Measurements from ENCODE around the gene ANKRD16. TPM values are rescaled to one million over a fixed set of nuclear protein-coding genes. Genes with fewer than 3 reads are reported as not detected.

ANKRD16 gene
- total and polyA plus RNA-seq, 2 donors (not counting 1 experiment from before 2014, with no cell fraction given): 10.9 to 12.6 TPM

GRCh38 chr10:5897053-5897340, 7.3 kb upstream of the ANKRD16 start:
- Histone ChIP-seq H3K36me3 (replicated peaks in 1 of 2; ENCODE audit: control extremely low read depth in 1 of 2, control insufficient read depth in 1 of 2, extremely low read depth in 1 of 2, insufficient read depth in 2 of 2, low read length in 1 of 2) (peaks cover 0 to 17% of the 10 kb centered on the region in 2 experiments), H3K9me3 (ENCODE audit: control extremely low read depth in 1 of 3, control insufficient read depth in 2 of 3, insufficient read depth in 1 of 3, low read length in 2 of 3) (peaks cover 0 to 8% (median 0%) of the 10 kb centered on the region in 3 donors), H3K9ac (ENCODE audit: low read length) (no peak overlapping the region), H4K20me1 (ENCODE audit: control insufficient read depth, insufficient read depth, low read length, poor library complexity, severe bottlenecking) (peaks cover 11% of the 10 kb centered on the region), H3K4me3 (ENCODE audit: control extremely low read depth in 1 of 5, extremely low read depth in 1 of 5, insufficient read depth in 1 of 5, low read depth in 2 of 5, low read length in 4 of 5) (no peak overlapping the region), H3K4me2 (replicated peaks; ENCODE audit: low read depth, low read length, poor library complexity, severe bottlenecking) (no peak overlapping the region), H2AFZ (ENCODE audit: insufficient read depth, low read depth, low read length, poor library complexity, severe bottlenecking) (no peak overlapping the region), H3K79me2 (ENCODE audit: control insufficient read depth, insufficient read depth, low read length) (peaks cover 90% of the 10 kb centered on the region), H3K27me3 (replicated peaks in 1 of 4; ENCODE audit: control extremely low read depth in 1 of 4, control insufficient read depth in 3 of 4, insufficient read depth in 4 of 4, low read length in 3 of 4) (no peaks in the 10 kb centered on the region), H3K4me1 (ENCODE audit: control insufficient read depth in 2 of 2, insufficient read depth in 2 of 2, low read length in 2 of 2) (peaks cover 23 to 29% of the 10 kb centered on the region in 2 donors), H3K27ac (ENCODE audit: low read length in 2 of 2) (peak overlapping the region in 1 of 2 donors; percentile 86)
- ATAC-seq (ENCODE audit: low read depth): no peak
- DNase-seq: no peak
- Mint-ChIP-seq H3K27me3 (no peaks in the 10 kb centered on the region), H3K4me1 (peaks cover 46% of the 10 kb centered on the region), H3K9me3 (ENCODE audit: insufficient read depth) (no peaks in the 10 kb centered on the region), H3K27ac (peak overlapping the region; percentile 77), H3K4me3 (no peak overlapping the region)
- no CpG with 5 or more reads among the region's 4 CpGs for WGBS (ENCODE audit: insufficient coverage)
- CTCF ChIA-PET: interaction anchor here (0.7 to 0.8 kb wide), 2 partner anchors 80 to 416 kb away, joined by 3 read pairs; partner anchors contain the start of gene IL15RA
- intact Hi-C loops (cut with micrococcal nuclease): no loop called here
- TF ChIP-seq EZH2 (IDR thresholded peaks at IDR 0.05; ENCODE audit: borderline replicate concordance, insufficient read depth, low read depth, low read length, poor library complexity, severe bottlenecking): no peak
- TF ChIP-seq, protein P1, sequence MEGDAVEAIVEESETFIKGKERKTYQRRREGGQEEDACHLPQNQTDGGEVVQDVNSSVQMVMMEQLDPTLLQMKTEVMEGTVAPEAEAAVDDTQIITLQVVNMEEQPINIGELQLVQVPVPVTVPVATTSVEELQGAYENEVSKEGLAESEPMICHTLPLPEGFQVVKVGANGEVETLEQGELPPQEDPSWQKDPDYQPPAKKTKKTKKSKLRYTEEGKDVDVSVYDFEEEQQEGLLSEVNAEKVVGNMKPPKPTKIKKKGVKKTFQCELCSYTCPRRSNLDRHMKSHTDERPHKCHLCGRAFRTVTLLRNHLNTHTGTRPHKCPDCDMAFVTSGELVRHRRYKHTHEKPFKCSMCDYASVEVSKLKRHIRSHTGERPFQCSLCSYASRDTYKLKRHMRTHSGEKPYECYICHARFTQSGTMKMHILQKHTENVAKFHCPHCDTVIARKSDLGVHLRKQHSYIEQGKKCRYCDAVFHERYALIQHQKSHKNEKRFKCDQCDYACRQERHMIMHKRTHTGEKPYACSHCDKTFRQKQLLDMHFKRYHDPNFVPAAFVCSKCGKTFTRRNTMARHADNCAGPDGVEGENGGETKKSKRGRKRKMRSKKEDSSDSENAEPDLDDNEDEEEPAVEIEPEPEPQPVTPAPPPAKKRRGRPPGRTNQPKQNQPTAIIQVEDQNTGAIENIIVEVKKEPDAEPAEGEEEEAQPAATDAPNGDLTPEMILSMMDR (IDR thresholded peaks at IDR 0.05): no peak
- POLR2A ChIA-PET: no interaction called here

- WGBS (ENCODE audit: insufficient coverage): 94% methylated on average over 3 of the region's 5 CpGs
- intact Hi-C loops (cut with micrococcal nuclease): no loop called here
- no peaks in the 10 kb centered on the region for H3K9me3 Mint-ChIP-seq (ENCODE audit: insufficient read depth)
- H3K27me3 Mint-ChIP-seq: no peaks in the 10 kb centered on the region
- DNase-seq: no peak
- Histone ChIP-seq H3K4me3 (ENCODE audit: control extremely low read depth in 1 of 5, extremely low read depth in 1 of 5, insufficient read depth in 1 of 5, low read depth in 2 of 5, low read length in 4 of 5) (peak overlapping the region in 3 of 5 experiments; percentile 12 to 40 (median 33)), H2AFZ (ENCODE audit: insufficient read depth, low read depth, low read length, poor library complexity, severe bottlenecking) (peak overlapping the region; percentile 48), H3K4me2 (replicated peaks; ENCODE audit: low read depth, low read length, poor library complexity, severe bottlenecking) (peak overlapping the region; percentile 65), H3K4me1 (ENCODE audit: control insufficient read depth in 2 of 2, insufficient read depth in 2 of 2, low read length in 2 of 2) (peaks cover 28 to 35% of the 10 kb centered on the region in 2 donors), H3K9ac (ENCODE audit: low read length) (peak overlapping the region; percentile 41), H3K27me3 (replicated peaks in 1 of 4; ENCODE audit: control extremely low read depth in 1 of 4, control insufficient read depth in 3 of 4, insufficient read depth in 4 of 4, low read length in 3 of 4) (no peaks in the 10 kb centered on the region), H4K20me1 (ENCODE audit: control insufficient read depth, insufficient read depth, low read length, poor library complexity, severe bottlenecking) (peaks cover 16% of the 10 kb centered on the region), H3K79me2 (ENCODE audit: control insufficient read depth, insufficient read depth, low read length) (peaks cover 90% of the 10 kb centered on the region), H3K36me3 (replicated peaks in 1 of 2; ENCODE audit: control extremely low read depth in 1 of 2, control insufficient read depth in 1 of 2, extremely low read depth in 1 of 2, insufficient read depth in 2 of 2, low read length in 1 of 2) (peaks cover 0 to 17% of the 10 kb centered on the region in 2 experiments), H3K9me3 (ENCODE audit: control extremely low read depth in 1 of 3, control insufficient read depth in 2 of 3, insufficient read depth in 1 of 3, low read length in 2 of 3) (peaks cover 0 to 8% (median 0%) of the 10 kb centered on the region in 3 donors), H3K27ac (ENCODE audit: low read length in 2 of 2) (peak overlapping the region; percentile 79 to 86)
- peaks cover 50% of the 10 kb centered on the region for H3K4me1 Mint-ChIP-seq
- TF ChIP-seq EZH2 (IDR thresholded peaks at IDR 0.05; ENCODE audit: borderline replicate concordance, insufficient read depth, low read depth, low read length, poor library complexity, severe bottlenecking): no peak
- H3K4me3 Mint-ChIP-seq: peak overlapping the region; percentile 82
- ChIA-PET CTCF (interaction anchor here (0.8 to 1.5 kb wide), 3 partner anchors 10 to 273 kb away, joined by 3 read pairs; partner anchors contain the start of gene IL15RA), POLR2A (no interaction called here)
- ATAC-seq (ENCODE audit: low read depth): no peak
- peak overlapping the region; percentile 98 for H3K27ac Mint-ChIP-seq
These were observed 6.7 kb upstream of the ANKRD16 start for GRCh38 chr10:5896208-5897052.

All from B cell (primary cell).